ENCODE measurements around the gene RYR1.

Gene RYR1

DNA sequence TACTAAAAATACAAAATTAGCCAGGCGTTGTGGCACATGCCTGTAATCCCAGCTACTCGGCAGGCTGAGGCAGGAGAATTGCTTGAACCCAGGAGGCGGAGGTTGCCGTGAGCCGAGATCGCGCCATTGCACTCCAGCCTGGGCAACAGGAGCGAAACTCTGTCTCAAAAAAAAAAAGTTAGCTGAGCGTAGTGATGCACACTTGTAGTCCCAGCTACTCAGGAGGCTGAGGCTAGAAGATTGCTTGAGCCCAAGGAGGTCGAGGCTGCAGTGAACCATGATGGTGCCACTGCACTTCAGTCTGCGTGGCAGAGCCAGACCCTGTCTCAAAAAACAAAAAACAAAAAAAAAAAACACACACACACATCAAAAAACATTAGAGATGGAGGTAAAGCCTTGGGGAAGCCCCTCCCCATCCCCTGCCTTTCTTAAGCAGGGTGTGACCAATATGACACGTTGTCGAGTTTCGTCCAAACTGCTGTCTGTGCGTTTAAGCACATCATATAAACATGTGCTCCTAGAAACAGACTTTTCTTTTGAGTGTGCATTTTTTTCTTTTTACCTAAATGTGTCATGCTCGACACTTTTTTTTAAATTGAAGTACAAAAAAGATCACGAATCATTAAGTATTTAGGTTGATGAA, 6.3 kb upstream of the RYR1 start:
- peak in 1 of 2 experiments; percentile 34 for DNase-seq

DNA sequence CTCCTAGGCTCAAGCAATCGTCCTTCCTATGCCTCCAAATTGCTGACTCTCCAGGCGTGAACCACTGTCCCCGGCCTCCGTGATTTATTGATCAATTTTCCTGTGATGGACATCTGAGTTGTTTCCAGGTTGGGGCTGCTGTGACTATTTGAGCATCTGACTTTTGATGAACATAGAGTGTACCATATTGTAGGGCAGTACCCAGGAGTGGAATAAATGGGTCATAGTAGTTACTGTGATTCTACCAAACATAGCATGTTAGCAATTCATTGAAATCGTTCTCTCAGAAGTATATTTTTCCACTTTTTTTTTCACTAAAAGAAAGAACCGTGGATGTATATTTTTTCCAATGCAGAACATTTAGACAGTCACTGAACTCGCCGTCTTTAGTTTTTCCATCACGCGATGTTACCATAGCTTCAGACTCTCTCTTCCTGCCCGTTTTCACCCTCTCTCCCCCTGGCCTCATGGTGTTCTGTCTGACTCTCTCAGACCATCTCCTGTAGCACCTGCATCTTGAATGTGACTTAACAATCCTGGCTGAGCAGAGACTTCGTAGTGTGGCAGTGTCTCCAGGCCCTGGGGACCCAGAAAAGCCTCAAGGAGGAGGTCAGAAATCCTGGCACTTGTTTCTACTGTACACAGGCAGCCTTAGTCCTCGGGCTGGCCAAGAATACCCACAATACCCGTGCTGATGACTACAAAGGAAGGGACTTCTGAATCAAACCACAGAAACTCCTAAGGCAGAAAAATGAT, 4.3 kb upstream of the RYR1 start:
- peak in 1 of 2 experiments; percentile 40 for DNase-seq

DNA sequence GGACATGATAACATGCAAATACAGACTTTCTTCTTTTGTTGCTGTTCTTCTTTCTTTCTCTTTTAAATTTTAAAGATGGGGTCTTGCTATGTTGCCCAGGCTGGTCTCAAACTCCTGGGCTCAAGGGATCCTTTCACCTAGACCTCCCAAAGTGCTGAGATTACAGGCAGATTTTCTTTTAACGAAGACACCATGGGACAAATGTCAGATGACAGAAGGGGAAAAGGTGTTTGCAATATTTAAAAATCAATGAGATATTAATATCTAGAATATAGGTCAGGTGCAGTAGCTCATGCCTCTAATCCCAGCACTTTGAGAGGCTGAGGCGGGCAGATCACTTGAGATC, 3.7 kb upstream of the RYR1 start:
- DNase-seq, result no peak

DNA sequence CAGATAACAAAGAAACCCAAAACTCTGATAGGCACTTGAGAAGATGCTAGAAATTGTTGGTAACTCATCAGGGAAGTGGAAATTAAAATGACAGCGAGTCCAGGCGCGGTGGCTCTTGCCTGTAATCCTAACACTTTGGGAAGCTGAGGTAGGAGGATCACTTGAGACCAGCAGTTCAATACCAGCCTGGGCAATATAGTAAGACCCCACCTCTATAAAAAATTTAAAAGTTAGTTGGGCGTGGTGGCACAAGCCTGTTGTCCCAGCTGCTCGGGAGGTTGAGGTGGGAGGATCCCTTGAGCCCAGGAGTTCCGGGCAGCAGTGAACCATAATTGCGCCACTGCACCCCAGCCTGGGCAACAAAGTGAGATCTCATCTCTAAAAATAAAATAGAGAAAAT, 2.6 kb upstream of the RYR1 start:
- DNase-seq, result no peak

DNA sequence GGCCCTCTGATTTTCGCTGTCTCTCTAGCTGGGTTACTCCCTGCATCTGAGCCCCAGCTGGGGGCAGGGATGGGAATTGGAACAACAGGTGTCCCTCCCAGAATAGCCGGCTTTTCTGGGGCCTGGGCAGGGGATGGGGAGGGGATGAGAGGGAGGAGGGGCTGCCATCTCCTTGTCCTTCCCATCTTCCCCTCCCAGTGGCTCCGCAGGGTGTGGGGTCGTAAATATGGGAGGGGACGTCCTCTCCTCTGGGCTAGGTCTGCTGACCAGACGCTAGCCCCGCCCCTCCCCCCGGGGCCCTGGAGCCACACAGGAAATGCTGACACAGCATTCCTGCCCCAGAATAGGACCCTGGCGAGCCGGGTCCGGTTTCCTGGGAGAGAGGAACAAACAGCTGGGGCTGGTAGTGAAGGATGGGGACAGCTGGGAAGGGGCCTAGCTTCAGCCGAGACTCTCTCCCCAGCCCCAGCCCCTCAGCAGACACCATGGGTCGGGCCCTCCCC, 1.1 kb downstream of the RYR1 start:
- DNase-seq, result no peak

DNA sequence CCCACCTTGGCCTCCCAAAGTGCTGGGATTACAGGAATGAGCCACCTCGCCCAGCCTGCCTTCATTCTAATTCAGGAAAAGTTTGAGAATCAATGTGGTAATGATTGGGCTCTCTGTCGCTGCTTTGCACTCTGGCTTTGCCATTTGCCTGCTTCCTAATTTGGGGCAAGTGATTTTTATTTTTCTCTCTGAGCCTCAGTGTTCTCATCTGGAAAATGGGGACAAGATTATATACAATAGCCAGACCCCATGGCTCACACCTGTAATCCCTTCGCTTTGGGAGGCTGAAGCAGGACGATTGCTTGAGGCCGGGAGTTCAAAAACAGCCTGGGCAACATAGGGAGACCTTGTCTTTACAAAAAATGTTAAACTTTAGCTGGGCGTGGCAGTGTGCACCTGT, 3.8 kb downstream of the RYR1 start:
- no peak for DNase-seq

DNA sequence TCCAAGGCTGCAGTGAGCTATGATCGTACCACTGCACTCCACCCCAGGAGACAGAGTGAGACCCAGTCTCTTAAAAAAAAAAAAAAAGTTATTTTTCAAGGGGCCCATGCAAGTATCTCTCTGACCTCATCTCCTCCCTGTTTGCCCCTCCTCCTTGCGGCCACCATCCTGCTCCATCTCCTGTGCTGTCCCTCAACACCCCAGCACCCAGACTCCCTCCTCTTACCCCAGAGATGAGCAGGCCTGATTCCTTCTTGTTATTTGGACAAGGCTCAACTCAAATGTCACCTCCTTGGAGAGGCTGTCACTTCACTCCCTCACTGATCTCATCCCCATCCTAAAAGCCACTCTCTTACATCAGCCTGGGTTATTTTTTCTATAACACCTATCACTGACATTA, 4.4 kb downstream of the RYR1 start:
- DNase-seq, result no peak

DNA sequence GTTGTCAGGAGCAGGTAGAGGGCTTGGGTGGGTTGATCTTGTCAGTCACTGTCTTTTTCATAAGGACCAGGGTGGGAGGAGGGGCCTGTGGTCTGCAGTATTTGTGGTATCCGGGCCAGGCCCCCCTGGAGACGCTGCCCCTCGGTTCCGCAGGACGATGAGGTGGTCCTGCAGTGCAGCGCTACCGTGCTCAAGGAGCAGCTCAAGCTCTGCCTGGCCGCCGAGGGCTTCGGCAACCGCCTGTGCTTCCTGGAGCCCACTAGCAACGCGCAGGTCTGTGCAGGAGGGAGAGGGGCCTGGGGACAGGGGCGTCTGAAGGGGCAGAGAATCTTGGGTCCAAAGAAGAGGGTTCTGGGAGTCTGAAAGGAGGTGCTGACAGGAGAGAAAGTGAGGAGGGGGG, 7.1 kb downstream of the RYR1 start:
- DNase-seq, result no peak

DNA sequence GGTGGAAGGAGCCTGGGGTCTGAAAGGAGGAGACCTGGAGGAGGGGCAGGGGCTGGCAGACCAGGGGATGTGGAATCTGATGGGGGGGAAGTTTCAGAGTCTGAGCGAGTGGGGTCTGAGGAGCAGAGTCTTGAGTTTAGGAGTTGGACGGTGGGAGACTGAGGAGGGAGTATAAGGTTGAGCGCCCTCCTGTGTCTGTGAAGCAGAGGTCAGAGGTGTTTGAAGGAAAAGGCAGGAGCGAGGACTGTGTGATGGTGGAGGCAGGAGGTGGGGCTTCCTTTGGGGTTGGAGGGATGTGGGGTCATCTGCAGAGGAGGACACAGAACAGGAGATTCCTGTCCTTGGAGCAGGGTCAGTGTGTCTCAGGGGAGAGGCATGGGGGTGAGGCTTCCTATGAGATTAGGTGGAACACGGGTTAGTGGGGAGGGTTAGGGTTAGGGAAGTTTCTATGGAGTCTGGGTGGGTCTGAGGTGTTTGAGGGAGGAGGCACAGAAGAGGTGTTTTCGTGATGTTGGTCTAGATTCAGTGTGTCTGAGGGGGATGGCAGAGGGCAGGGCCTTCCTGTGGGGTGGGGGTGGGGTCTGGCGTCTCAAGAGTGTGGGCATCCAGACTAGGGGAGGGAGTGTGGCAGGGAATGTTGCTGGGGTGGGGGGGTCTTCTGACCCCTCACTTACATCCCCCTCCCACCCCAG, 8.3 kb downstream of the RYR1 start:
- no peak for DNase-seq

DNA sequence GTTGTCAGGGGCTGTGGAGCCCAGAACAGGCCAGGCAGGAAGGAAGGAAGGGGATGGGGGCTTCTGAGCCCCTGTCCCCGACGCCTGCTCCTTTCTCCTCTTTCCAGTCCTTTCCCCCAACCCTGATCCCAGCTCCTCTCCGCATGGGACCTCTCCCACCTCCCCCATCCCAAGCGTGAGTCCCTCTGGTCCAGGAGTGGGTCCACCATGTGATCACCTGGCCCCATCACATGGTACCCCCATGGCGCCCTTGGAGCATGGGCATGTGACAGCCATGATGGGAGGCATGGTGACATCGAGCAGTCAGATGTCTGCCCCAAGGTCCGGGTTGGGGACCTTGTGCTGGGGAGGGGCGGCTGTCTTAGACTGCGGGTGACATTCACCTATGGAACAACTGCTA, 9.2 kb downstream of the RYR1 start:
- DNase-seq, result no peak

DNA sequence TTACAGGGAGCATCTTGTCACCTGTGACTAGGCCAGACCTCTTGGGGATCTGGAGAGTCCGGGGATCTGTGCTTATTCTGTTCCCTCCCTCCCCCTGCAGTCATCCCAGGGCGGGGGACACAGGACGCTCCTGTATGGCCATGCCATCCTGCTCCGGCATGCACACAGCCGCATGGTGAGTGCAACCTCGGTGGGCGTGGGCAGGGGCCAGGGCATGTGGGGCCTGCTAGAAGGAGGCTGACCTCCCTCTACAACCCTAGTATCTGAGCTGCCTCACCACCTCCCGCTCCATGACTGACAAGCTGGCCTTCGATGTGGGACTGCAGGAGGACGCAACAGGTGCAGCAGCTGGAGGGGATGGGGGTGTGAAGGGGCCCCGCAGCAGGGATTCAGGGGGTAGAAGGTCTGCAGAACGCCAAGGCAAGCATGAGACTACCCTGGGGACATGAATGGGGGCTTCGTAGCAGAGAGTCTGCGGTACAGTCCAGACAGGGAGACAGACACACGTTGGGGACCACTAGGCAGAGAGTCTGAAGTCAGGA, 10.0 kb downstream of the RYR1 start:
- no peak for DNase-seq

DNA sequence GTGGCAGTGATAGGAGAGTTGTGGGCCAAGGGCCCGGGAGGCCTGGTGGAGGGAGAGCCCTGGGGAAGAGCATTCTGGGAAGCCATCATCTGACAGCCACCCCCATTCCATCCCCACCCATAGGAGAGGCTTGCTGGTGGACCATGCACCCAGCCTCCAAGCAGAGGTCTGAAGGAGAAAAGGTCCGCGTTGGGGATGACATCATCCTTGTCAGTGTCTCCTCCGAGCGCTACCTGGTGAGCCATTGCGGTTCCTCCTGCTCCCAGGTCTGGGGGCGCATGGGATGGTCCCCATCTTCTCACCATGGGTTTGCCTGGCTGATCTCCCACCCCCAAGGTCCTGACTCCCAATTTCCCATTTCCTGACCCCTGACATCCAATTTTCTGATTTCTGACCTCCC, 10.5 kb downstream of the RYR1 start:
- DNase-seq, result no peak

DNA sequence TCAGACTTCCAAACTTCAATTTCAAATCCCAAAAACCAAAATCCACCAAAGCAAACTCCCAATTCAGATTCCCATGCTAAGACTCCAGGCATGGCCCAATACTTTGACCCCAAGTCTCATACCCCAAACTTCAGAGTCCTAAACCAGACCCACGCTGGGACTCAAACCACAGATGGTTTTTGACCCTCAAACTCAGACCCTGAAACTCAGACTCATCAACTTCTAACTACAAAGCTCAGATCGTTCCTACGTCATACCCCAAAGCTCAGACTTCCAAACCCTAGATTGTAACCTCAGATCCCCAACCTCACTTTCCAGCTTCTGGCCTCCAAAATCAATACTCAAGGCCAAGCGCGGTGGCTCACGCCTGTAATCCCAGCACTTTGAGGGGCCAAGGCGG, 11.9 kb downstream of the RYR1 start:
- DNase-seq, result no peak

DNA sequence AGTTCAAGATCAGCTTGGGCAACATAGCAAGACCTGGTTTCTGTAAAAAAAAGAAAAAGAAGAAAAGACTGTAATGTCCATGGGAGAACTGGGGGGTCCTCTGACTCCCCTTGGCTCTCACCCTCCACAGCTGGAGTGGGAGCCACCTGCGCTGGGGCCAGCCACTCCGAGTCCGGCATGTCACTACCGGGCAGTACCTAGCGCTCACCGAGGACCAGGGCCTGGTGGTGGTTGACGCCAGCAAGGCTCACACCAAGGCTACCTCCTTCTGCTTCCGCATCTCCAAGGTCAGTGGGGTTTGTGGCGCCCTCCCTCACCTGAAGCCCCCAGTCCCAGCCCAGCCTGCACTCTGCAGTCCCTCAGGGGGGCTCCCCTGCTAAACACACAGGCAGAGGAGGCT, 14.7 kb downstream of the RYR1 start:
- DNase-seq, result no peak

DNA sequence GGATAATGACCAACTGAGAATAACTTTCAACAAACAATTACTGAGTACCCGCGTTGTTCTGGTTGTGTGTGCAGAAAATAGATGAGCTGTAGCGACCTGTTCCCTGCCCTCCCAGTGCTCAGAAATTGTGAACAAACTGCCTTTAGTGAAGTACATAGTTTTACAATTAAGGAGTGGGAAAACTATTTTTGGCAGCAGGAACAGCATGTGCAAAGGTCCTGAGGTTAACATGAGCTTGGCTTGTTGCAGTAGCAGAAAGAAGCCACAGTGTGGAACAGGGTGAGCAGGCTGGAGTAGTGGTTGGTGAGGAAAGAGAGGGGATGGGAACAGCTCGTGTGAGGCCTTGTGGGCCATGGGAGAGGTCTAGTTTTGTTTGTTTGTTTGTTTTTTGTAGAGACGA, 16.0 kb downstream of the RYR1 start:
- no peak for DNase-seq

DNA sequence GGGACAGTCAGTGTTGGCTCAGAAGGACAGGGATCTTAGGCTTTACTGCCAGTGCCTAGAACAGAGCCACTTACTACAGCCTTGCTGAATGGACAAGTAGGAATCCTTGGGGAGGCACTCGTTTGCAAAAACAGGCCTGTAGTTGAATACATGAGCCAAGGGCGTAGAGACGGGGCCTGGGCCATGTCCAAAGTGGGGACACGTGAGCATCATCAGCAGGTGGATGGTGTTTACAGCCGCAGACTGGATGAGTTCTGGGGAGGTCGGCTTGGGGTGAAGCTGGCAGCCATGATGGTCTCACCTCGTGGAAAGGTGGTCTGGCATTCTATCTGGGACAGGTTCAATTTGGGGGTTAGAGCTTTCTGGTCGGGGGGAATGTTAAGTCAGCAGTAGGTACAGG, 17.5 kb downstream of the RYR1 start:
- no peak for DNase-seq

DNA sequence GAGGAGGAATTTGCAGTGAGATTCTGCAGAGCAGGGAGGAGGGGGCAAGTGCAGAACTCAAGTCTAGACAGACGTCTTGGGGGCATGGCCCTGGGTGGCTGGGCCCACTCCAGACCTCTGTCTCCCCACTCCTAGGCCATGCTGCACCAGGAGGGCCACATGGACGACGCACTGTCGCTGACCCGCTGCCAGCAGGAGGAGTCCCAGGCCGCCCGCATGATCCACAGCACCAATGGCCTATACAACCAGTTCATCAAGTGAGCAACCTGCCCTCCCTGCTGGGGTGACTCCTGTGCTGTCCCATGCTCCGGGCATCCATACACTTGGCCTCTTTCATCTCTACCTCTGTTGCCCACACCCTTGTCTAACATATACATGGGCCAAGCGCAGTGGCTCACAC, 18.1 kb downstream of the RYR1 start:
- DNase-seq, result no peak

DNA sequence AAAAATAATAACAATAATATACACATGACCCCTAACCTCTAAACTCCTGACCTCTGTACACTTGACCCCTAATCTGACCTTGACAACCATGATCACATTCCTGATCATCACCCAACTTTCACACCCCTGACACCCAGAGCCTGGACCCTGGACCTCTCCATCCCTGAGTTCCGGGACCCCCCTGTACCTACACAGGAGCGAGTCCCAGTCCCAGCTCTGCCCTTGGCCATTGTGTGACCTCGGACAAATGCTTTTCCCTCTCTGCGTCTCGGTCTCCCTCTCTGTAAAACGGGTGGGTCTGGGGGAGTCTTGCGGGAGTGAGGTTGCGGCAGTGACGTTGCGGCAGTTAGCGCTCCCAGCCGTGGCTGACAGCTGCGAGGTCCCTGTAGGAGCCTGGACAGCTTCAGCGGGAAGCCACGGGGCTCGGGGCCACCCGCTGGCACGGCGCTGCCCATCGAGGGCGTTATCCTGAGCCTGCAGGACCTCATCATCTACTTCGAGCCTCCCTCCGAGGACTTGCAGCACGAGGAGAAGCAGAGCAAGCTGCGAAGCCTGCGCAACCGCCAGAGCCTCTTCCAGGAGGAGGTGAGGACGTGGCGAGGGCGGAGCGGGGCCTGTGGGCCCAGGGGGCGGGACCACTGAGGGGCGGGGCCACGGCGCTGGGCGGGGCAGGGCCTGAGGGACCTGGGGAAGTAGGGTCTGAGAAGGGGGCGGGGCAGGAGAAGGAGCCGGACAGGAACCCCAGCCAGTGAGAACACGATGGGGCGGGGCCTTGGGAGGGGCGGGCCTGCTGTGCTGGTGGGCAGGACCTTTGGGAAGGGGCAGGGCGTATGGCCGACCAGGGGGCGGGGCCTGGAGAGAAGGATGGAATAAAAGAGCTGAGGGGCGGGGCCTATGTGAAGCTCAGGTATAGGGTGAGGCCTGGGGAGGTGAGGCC, 19.2 kb downstream of the RYR1 start:
- no peak for DNase-seq

DNA sequence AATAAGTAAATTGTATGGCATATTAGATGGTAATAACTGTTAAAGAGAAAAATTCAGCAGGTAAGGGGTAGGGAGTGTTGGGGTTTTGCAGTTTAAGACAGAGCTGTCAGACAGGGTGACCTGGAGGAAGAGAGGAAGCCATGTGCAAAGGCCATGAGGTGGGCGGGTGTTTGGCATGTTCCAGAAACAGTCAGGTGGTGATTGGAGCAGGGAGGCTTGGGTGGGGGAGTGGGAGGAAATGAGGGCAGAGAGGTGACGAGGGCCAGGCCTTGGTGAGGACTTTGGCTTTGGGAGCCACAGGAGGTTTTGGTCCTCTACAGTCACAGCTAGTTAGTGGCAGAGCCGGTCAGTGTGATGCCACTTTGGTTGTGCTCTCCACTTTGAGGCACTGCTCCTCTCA, 20.1 kb downstream of the RYR1 start:
- no peak for DNase-seq

DNA sequence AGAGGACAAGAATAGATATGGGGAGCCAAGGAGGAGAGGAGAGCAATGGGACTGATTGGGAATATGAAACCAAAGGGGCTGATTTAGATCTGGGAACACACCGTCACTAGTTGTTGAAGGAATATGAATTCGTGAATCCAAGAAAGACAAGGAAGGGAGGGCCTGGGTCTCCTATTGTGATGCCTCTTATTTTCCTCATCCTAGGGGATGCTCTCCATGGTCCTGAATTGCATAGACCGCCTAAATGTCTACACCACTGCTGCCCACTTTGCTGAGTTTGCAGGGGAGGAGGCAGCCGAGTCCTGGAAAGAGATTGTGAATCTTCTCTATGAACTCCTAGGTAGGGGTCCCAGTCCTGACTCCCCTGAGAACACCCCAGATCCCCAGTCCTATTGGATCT, 21.5 kb downstream of the RYR1 start:
- no peak for DNase-seq

DNA sequence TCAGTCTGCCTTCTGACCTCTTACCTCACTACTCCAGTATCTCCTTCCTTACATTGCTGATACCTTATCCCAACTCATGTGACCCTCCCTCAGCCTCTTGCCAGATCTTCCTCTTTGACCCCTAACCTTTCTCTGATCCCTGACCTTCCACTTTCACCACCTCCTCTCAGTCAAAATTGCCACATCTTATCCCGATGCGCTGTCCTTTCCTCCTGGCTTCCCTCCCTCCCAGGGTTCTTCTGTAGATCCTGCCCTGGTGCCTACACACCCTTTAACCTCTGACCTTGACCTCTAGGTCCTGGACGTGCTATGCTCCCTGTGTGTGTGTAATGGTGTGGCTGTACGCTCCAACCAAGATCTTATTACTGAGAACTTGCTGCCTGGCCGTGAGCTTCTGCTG, 23.7 kb downstream of the RYR1 start:
- no peak for DNase-seq

DNA sequence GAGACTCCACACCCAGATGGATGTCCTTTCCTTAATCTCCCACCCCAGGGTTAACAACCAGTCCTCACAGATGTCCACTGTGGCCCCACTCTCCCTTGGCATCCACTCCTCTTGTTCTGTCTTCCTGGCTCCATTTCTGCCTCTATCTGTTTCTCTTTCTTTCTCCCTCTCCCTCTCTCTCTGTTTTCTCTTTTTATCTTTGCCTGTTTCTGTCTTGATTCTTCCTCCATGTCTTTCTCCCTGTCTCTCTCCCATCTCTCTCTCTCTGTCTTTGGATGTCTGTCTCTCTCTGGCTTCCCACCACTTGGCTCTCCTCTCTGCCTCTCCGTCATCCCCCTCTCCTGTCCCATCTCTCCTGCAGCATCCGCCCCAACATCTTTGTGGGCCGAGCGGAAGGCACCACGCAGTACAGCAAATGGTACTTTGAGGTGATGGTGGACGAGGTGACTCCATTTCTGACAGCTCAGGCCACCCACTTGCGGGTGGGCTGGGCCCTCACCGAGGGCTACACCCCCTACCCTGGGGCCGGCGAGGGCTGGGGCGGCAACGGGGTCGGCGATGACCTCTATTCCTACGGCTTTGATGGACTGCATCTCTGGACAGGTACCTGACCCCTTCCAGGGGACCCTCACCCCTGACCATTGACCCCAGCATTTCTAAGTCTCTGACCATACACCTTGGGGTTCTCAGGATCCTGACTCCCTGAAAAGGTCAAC, 24.4 kb downstream of the RYR1 start:
- DNase-seq, result no peak
